HL-60/S4 treated with retinoic acid at 250 ng/mL for 4 days and 3 days (cell line): ENCODE measurements around the gene ATP10A.

Source experiments
- in situ Hi-C: fragments of 300-500 bp; cut with MboI; formaldehyde crosslinking; loops from 2 replicates; pipeline ENCODE4 v1.7.0; 2022; ENCODE audit warnings: low sequenced_read_pairs

Gene ATP10A, protein sequence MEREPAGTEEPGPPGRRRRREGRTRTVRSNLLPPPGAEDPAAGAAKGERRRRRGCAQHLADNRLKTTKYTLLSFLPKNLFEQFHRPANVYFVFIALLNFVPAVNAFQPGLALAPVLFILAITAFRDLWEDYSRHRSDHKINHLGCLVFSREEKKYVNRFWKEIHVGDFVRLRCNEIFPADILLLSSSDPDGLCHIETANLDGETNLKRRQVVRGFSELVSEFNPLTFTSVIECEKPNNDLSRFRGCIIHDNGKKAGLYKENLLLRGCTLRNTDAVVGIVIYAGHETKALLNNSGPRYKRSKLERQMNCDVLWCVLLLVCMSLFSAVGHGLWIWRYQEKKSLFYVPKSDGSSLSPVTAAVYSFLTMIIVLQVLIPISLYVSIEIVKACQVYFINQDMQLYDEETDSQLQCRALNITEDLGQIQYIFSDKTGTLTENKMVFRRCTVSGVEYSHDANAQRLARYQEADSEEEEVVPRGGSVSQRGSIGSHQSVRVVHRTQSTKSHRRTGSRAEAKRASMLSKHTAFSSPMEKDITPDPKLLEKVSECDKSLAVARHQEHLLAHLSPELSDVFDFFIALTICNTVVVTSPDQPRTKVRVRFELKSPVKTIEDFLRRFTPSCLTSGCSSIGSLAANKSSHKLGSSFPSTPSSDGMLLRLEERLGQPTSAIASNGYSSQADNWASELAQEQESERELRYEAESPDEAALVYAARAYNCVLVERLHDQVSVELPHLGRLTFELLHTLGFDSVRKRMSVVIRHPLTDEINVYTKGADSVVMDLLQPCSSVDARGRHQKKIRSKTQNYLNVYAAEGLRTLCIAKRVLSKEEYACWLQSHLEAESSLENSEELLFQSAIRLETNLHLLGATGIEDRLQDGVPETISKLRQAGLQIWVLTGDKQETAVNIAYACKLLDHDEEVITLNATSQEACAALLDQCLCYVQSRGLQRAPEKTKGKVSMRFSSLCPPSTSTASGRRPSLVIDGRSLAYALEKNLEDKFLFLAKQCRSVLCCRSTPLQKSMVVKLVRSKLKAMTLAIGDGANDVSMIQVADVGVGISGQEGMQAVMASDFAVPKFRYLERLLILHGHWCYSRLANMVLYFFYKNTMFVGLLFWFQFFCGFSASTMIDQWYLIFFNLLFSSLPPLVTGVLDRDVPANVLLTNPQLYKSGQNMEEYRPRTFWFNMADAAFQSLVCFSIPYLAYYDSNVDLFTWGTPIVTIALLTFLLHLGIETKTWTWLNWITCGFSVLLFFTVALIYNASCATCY (N-terminal part only)

DNA sequence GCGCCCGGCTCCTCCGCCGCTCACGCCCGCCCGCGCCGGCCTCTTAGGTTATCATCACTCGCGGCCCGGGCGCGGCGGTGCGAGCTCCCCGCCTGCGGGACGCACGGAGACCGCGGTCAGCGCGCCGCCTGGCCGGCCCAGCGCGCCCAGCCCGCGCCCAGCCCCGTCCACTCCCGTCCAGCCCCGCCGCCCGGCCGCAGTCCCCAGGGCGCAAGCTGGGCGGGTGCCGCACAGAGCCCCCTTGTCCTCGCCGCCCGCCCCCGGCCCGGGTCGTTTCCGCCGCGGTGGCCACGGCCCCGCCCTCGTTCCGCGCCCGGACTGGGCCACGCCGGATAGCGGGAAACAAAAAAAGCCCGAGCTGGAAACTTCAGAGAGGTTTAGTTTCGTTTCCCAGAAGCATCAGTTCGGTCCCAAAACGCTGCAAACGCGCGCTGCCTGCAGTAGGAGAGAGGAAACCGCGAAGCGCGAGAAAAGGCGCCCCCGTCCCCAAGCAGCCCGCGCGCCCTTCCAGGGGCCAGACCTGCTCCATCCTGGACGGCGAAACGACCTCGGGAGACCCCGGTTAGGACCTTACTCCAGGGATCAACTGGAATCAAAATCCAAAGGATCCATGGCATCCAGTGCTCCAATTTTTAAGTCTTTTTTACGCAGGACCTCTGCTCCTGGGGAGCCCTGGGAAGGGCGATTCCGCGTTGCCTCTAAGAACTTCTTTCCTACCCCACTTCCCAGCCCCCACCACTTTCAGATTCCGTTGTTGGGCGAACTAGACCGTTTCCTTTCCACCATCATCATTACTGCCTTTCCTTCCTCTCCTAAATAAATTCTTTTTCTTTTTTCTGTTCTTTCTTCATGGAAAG is at the start of gene ATP10A:
Gene ATP10A (minus strand): TSS at position 217 of the 857 bp plus-strand sequence. CDS start 231 bp downstream, outside the sequence.
- in situ Hi-C loops: no loop called here

DNA sequence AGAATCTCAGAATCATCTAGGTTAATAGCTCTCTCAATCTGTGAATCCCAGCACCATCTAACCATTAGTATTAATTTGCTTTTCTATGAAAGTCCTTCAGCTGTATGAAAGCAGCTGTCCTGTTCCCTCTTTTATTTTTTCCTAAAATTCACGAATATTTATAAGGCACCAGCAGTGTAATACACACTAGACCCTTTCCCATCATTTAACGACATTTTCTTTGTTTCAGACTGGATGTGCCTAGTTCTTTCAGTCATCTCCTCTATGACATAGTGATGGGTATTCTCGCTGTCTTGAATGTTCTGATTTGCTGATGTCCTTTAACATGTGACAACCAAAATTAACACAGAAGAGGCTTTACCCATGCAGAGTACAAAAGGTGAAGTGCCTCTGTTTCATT is 48.9 kb upstream of the ATP10A start:
- in situ Hi-C loops: no loop called here

DNA sequence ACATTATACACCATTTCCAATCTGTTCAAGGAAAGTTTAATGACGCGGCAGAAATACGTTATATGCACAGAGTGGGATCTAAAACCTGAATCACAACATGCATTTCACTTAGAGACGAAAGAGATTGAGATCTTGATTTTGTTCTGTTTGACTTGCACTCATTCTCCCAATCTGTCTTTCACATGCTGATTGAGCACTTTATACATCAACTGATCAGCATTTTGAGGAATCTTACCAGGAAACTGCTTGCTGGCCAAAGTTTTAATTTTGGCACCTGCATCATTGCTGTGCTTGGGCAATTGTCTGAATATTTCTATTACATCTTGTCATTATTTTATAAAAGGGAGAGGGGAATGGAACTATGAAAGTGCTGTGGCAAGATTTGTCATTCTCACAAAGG is 47.7 kb upstream of the ATP10A start:
- in situ Hi-C loops: no loop called here

DNA sequence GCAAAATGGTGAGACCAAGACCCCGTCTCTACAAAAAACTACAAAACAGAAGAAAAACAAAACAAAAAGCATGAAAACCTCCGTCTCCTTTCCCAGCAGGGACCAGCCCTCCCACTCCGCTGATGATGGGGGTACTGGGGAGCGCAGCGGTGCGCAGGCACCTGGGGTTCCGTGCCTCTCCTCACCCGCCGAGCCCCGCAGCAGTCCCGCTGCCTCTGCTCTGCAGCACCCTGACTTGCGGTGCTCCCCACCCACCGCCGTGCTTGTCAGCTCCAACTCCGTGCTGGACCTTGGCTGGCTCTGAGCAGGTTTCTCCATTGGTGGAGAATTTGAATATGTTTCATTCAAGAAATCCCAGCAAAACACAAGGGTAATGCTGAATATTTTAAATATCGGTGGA is 46.7 kb upstream of the ATP10A start:
- in situ Hi-C loops: no loop called here

DNA sequence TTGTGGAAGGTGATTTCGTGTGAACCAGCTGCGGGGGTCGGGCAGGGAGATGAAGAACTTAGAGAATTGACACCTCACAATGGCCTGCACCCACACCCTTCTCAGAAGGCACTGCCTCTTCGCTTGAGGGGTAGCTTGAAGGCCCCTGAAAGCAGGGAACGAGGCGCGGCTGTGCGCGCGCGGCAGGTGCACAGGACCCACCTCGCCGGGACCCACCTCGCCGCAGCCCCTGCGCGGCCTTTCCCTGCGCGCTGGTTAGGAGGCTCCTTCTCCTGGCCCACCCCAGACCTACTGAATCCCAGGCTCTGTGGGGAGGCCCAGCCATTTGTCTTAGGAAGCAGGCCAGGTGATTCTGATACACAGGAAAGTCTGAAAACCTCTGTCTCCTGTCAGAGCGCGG is 46.2 kb upstream of the ATP10A start:
- in situ Hi-C loops: no loop called here

DNA sequence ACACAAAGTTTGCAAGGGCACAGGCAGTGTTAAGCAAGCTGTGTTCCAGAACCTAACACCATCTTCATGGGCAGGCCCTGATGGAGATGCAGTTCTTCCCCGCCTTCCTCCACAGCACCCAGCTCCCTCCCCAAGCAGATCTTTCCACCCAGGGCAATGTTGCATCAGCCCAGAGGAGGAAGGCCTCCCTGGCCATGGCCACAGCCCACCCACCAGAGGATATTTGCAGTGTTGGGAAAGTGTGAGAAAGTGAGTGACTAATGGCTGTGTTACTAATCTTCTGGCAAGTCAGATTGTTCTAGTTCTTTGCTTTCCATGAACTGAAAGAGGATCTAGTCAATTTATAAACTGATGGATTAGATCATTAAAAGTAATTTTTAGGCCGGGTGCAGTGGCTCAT is 42.0 kb upstream of the ATP10A start:
- in situ Hi-C loops: no loop called here

DNA sequence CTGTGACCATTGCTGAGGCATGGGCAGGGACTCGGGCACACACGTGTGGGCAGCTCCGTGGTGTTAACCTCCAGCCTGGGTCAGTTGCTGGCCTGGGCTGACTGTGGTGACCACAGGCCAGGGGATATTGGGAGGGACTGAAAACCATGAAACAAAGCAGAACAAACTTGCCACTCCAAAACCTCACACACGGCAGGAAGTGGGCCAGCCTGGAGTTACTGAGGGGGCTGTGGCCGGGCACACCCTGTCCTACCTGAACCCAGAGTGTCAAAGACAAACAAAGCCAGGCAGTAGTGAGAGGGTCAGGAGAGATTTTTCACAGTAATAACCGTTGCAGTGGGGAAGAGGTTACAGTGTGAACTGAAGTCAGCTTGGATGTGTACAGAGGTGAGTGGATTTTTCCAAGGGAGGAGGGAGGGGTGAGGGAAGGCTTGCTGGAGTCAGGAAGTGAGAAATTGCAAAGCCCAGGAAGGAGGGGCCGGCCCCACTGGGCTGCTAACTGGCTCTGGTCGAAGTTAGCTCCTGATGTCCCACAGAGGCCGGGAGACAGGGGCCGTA is 40.0 kb upstream of the ATP10A start:
- in situ Hi-C loops: no loop called here

DNA sequence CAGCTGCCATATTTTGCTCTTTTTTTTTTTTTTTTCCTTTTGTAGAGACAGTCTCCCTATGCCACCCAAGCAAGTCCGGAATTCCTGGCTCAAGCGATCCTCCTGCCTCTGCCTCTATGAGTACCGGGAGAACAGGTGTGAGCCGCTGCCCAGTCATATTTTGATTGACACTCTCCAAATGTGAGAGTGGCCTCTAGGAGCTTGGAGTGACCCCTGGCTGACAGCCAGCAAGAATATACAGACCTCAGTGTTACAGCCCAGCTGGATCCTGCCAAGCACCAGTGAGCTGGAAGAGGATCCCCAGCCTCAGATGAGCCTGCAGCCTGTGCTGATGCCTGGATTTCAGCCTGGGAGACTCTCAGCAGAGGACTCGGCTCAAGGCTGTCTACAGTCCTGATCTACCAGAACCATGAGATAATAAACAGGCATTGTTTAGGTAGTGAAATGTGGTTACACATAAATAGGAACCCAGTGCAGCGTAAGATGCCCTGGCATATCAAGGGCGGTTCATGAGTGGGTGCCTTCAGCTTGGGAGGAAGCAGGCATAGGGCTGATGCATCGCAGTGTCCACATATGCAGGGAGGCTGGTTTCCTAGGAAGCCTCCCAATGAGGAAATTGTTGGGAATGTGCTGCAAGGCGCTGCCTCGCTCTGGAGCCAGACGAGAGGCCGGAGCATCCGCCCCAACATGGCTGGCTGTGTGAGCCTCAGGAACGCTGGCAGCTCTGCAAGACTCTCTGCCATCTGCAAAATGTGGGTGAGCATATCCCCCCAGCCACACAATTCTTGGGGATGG is 38.9 kb upstream of the ATP10A start:
- in situ Hi-C loops: no loop called here

DNA sequence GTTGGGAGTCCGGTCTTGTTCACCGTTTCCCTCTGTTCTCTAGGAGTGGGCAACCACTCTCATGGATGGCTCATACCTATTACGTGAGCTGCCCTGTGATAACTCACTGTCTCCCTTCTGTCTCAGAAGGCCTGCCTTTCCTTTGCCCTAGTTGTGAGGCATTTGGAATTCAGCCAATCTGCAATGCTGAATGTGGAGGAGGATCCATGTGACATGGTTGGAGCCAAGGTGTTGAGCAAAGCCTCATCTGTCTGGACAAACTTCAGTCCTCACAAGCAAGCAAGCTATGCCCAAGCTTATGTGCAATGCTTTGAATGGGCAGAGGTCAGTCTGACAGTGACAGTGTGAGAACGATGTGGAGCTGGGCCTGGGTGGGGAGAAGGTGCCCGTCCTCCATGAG is 37.8 kb upstream of the ATP10A start:
- in situ Hi-C loops: no loop called here

DNA sequence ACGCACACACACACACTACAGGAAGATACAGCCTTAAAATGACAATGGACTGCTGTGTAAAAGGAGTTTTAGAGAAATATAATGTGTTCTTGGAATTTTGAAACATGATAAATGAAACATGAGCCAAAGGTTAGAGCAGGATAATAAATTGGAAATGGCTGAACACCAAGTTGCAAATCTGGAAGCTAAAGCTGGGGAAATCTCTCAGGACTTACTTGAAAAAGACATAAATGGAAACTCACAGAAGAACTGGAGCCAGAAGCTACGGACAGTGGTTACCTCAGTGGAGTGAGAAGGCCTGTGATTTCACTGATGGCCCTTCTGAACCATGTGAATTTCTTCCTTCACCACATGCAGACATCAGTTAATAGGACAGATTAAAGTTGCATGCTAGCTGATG is 37.3 kb upstream of the ATP10A start:
- in situ Hi-C loops: no loop called here

DNA sequence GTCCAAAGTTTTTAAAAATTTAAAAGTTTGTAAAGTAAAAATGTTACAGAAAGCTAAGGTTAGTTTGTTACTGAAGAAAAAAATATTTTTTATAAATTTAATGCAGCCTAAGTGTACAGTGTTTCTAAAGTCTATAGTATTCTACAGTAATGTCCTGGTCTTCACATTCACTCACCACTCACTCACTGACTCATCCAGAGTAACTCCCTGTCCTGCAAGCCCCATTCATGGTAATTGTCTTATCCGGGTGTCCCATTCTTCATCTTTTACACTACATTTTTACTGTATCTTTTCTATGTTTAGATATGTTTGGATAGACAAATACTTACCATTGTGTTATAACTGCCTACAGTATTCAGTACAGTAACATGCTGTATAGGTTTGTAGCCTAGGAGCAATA is 36.7 kb upstream of the ATP10A start:
- in situ Hi-C loops: no loop called here

DNA sequence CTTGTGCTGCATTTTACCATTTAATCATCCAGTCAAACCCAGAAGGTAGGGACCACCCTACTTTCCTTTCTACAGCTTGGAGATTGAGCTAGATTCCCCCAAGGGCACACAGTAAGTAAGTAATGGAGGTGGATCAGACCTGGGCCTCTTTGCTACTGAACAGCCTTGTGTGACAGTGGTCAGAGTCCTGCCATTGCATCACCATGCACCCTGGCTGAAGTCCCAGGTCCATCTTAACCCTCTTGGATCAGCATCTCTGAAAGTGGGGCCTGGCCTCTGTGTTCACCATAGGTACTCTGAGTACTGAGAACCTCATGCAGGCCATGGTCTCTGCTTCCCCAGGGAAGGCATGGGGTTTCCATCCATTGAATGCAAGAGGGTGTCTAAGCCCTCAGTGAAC is 34.5 kb upstream of the ATP10A start:
- in situ Hi-C loops: no loop called here

DNA sequence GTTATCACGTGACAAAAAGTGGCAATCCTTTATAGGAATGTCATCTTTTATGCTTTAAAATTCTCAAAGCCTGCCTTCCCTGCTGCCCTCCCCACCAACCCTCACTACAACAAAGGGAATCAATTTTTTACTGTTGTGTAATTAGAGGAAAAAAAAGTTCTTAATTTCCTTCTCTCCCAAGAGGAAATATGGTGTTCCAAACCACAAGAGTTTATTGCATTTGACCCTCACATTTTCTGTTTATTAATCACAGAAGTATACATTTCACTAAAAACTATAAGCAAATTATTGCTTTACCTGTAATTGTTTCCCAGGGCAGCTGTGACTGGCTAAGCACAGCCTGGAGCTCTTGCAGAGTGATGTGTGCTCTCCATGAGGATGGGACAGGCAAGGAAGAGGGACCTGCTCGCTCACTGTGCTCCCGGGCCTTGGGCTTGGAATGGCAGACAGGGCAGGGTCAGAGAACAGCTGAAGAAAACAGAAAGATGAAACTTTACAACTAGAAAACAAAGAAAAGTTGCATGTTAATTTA is 31.3 kb upstream of the ATP10A start:
- in situ Hi-C loops: no loop called here

DNA sequence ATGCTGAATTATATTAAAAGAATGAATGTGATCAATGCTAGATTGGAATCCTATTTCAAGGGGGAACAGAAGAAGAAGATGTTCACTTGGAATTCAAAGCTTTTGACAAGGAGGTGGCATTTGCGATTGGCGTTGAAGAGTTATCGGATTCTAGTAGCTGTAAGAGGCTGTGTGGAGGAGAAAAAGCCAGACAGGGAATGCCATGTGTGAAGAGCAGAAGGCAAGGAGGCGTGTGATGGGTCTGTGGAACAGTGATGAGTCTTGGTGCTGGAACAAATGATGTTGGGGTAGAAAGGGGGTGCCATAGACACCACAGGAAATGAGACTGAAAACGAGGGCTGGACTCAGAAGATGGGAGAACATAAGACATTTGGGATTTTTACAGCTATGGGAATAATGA is 30.5 kb upstream of the ATP10A start:
- in situ Hi-C loops: no loop called here

DNA sequence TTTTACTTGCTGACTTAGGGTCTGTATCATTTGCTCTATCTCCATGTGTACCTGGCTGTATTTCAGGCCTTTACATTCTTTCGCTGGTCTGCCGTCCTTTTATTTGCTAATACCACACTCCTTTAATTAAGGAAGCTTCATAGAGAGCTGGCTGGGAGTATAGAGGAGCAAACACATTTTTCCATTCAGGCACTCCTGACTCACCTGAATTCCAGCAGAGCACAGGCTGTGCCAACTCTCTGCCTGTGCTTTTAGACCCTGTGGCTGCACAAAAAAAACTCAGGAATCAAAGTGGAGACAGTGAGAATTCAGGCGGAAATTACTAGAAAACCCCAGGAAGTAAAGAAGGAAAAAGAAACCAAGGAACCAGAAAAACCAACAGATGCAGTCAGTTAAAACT is 29.0 kb upstream of the ATP10A start:
- in situ Hi-C loops: no loop called here

DNA sequence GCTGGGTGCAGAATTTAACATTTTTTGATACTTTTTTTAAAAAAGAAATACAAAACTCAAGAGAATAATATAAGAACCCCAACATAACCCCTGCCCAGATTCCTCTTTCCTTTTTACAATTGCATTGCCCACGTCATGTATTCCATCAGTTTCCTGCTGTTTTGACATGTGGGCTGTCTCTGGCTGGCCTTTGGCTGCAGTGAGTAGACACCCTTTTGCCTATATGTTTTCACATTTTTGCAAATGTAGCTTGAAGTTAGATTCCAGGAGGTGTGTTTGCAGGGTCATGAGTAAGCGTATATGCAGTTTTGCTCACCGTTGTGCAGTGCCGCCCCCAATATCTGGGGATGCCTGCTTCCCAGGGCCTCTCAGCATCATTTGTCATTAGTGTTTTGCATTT is 28.0 kb upstream of the ATP10A start:
- in situ Hi-C loops: no loop called here

DNA sequence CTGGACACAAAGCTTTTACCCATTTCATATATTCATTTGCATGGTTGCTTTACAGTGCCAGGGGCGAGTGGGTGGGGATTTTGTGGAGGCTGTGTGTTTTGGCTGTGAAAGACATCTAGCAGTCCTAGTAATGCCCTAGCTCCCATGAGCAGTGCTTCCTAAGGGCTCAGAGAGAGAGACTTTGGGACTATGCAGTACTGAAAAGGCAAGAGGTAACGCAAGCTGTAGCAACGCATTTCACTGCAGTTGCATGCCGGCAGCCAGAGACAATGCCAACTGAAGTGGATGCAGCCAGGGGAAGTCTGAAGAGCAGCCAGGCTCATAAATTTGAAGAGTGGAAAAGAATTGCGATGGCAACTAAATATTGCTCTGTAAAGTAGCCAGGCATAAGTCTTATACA is 27.4 kb upstream of the ATP10A start:
- in situ Hi-C loops: no loop called here

DNA sequence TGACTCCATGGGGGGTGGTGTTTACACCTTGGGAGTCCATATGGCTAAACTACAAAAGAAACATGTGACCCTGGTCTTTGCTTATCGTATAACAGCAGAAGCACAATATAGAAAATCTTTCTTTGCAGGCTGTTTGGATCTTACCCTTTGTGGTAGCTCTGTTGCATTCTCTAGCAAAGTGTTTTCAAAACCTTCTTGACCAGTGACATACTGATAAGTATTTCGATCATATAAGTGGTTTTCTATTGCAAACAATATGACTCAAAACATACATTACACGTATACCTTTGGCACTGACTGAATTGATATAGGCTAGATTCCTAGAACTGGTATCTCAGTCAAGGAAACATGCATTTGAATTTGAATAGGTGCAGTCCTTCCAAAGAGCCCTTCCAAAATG is 24.7 kb upstream of the ATP10A start:
- in situ Hi-C loops: no loop called here

DNA sequence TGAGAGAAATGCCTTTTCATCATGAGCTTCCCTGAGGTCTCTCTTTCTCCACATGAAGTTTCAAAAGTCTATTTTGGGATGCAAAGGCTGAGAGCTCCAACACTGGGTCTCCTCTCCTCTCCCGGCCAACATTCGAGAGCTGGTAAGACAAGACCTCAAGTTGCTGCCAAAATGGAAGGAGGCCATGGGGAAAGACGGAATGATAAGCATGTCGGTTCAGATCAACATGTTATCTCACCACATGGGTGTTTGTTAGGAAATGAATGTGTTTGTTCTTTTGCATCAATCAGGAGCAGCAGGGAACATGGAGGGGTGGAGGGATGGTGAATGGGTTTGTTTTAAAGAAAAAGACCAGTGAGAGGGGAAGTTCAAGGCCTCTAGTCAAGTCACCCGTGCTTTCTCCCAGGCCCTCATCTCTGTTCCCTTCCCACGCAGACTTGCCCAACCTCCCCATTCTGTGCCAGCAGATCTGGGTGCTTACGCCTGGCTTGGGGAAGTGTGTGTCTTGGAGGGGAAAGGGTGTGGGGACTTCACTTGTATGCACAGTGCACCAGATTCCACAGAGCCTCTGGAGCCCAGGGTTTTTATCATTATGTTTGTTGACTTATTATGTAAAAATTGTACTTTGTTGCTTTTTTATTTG is 23.5 kb upstream of the ATP10A start:
- in situ Hi-C loops: no loop called here
